CD14-positive monocyte (primary cell): ENCODE results near the gene KRT17. TPM values are rescaled to one million over a fixed set of nuclear protein-coding genes. Genes with fewer than 3 reads are reported as not detected.

ENCODE experiments used
- DNase-seq, 3 donors: peaks; one replicate each; pipeline ENCODE4 v3.0.0-alpha.2; 2011 to 2022
- H2AFZ ChIP-seq: 2 replicates; pipeline ENCODE4 v1.6.0; 2012; ENCODE audit warnings: mild to moderate bottlenecking, low read depth, low read length, inconsistent platforms; ENCODE audit not compliant: insufficient read depth, poor library complexity, severe bottlenecking
- H3K27ac ChIP-seq, 2 donors: 1 replicate in 1 of 2; 2 replicates in 1 of 2; pipeline ENCODE4 v1.5.1; 2012 to 2013; ENCODE audit warnings: low read length in 2 of 2, control low read depth in 1 of 2, inconsistent platforms in 1 of 2, low read depth in 1 of 2, mild to moderate bottlenecking in 1 of 2
- H3K27me3 ChIP-seq, 2 donors: one replicate each; pipeline versions ENCODE4 v1.6.0 to v1.6.1; 2011 to 2013; ENCODE audit warnings: low read length in 2 of 2; ENCODE audit not compliant: control insufficient read depth in 2 of 2, insufficient read depth in 2 of 2
- H3K36me3 ChIP-seq, 2 donors: replicated peaks in 1 of 2; 1 replicate in 1 of 2; 2 replicates in 1 of 2; pipeline versions ENCODE4 v1.5.1 to v1.6.1; 2012 to 2013; ENCODE audit warnings: low read length in 2 of 2, control low read depth in 1 of 2, inconsistent platforms in 1 of 2, mild to moderate bottlenecking in 1 of 2; ENCODE audit not compliant: insufficient read depth in 2 of 2, control insufficient read depth in 1 of 2
- H3K4me1 ChIP-seq, 2 donors: 1 replicate in 1 of 2; 2 replicates in 1 of 2; pipeline versions ENCODE4 v1.5.1 to v1.6.1; 2012 to 2013; ENCODE audit warnings: low read length in 2 of 2, control low read depth in 1 of 2, inconsistent platforms in 1 of 2, mild to moderate bottlenecking in 1 of 2, moderate library complexity in 1 of 2; ENCODE audit not compliant: insufficient read depth in 2 of 2, control insufficient read depth in 1 of 2
- H3K4me2 ChIP-seq: replicated peaks from 2 replicates; pipeline ENCODE3; 2012; ENCODE audit warnings: low read length, moderate library complexity, mild to moderate bottlenecking; ENCODE audit not compliant: poor library complexity, severe bottlenecking; ENCODE audit errors: extremely low read depth
- H3K4me3 ChIP-seq, 3 experiments: fragments of 200-600 bp in 1 of 3; sonication (generic) in 1 of 3; replicated peaks in 1 of 3; 1 replicate in 2 of 3; 2 replicates in 1 of 3; pipeline ENCODE4 v1.5.1; 2011 to 2013; ENCODE audit warnings: low read length in 3 of 3, mild to moderate bottlenecking in 3 of 3, control low read depth in 2 of 3, low read depth in 2 of 3, inconsistent platforms in 1 of 3, moderate library complexity in 1 of 3
- H3K79me2 ChIP-seq: 2 replicates; pipeline ENCODE4 v1.6.0; 2012; ENCODE audit warnings: mild to moderate bottlenecking, control low read depth, inconsistent platforms, low read length, moderate library complexity; ENCODE audit not compliant: insufficient read depth
- H3K9ac ChIP-seq: 2 replicates; pipeline ENCODE4 v1.6.0; 2017; ENCODE audit warnings: low read length, mild to moderate bottlenecking; ENCODE audit not compliant: insufficient read depth, poor library complexity, severe bottlenecking
- H3K9me3 ChIP-seq, 2 donors: replicated peaks in 1 of 2; 1 replicate in 1 of 2; 2 replicates in 1 of 2; pipeline versions ENCODE4 v1.5.1 to v1.6.1; 2012 to 2013; ENCODE audit warnings: low read length in 2 of 2, control low read depth in 1 of 2; ENCODE audit not compliant: control insufficient read depth in 1 of 2, insufficient read depth in 1 of 2
- H4K20me1 ChIP-seq: 2 replicates; pipeline ENCODE4 v1.6.0; 2012; ENCODE audit warnings: mild to moderate bottlenecking, low read length, control low read depth, moderate library complexity; ENCODE audit not compliant: insufficient read depth
- H3K27ac Mint-ChIP-seq, 7 donors: one replicate each; pipeline ENCODE4 v1.8.0; 2020; ENCODE audit warnings: mild to moderate bottlenecking in 7 of 7, mixed read lengths in 7 of 7, moderate library complexity in 6 of 7, inconsistent platforms in 2 of 7
- H3K27me3 Mint-ChIP-seq, 3 donors: one replicate each; pipeline ENCODE4 v1.8.0; 2021 to 2022; ENCODE audit warnings: low read depth in 3 of 3, mild to moderate bottlenecking in 3 of 3, mixed read lengths in 3 of 3, moderate library complexity in 3 of 3, inconsistent platforms in 1 of 3
- H3K36me3 Mint-ChIP-seq, 2 donors: one replicate each; pipeline ENCODE4 v1.8.0; 2020; ENCODE audit warnings: mixed read lengths in 2 of 2, inconsistent platforms in 1 of 2, mild to moderate bottlenecking in 1 of 2
- H3K4me1 Mint-ChIP-seq: one replicate; pipeline ENCODE4 v1.8.0; 2020; ENCODE audit warnings: mild to moderate bottlenecking, mixed read lengths
- H3K4me3 Mint-ChIP-seq, 2 donors: one replicate each; pipeline ENCODE4 v1.8.0; 2020; ENCODE audit warnings: mild to moderate bottlenecking in 2 of 2, mixed read lengths in 2 of 2, moderate library complexity in 1 of 2
- H3K9me3 Mint-ChIP-seq, 7 donors: one replicate each; pipeline ENCODE4 v1.8.0; 2020 to 2022; ENCODE audit warnings: mixed read lengths in 7 of 7, mild to moderate bottlenecking in 6 of 7, moderate library complexity in 6 of 7, inconsistent platforms in 2 of 7
- WGBS: methylation state at CpG from one replicate; pipeline ENCODE4 v1.1.5; 2013; ENCODE audit warnings: missing lambda C conversion rate; ENCODE audit not compliant: insufficient coverage; 5-methylcytosine and 5-hydroxymethylcytosine counted together
- intact Hi-C, 2 donors: fragments of 100-400 bp; cut with micrococcal nuclease; formaldehyde crosslinking; loops; one replicate each; pipeline versions ENCODE4 v1.15.0 to v1.15.1; 2023
- polyA plus RNA-seq, 3 donors: library from polyadenylated mRNA; depleted of rRNA in 1 of 3; unstranded in 2 of 3; stranded (reverse) in 1 of 3; fragments of 300-500 nt in 2 of 3; fragments of >200 nt in 1 of 3; fragmentation: Illumina TruSeq in 2 of 3; gene quantifications; 1 replicate in 2 of 3; 2 replicates in 1 of 3; pipeline ENCODE4 v1.2.3, GENCODE V29; 2012 to 2021
- TF ChIP-seq, protein P1 (sequence below): fragments of 200-600 bp; IDR thresholded peaks from one replicate; pipeline ENCODE4 v1.8.0; 2022; ENCODE audit warnings: antibody characterized with exemption, mild to moderate bottlenecking

Gene KRT17
- polyA plus RNA-seq, 3 donors, result 0.49 TPM; not detected in 2

- Histone ChIP-seq H3K27ac (no peak overlapping the region), H2AFZ (no peak overlapping the region), H3K4me2 (no peak overlapping the region), H3K79me2 (no peaks in the 10 kb centered on the region), H3K4me3 (no peak overlapping the region), H3K36me3 (no peaks in the 10 kb centered on the region), H4K20me1 (no peaks in the 10 kb centered on the region), H3K4me1 (peaks cover 4 to 7% of the 10 kb centered on the region in 2 donors), H3K9ac (no peak overlapping the region), H3K9me3 (no peaks in the 10 kb centered on the region), H3K27me3 (no peaks in the 10 kb centered on the region)
- Mint-ChIP-seq H3K4me1 (peaks cover 9% of the 10 kb centered on the region), H3K9me3 (no peaks in the 10 kb centered on the region), H3K27ac (no peak overlapping the region), H3K4me3 (no peak overlapping the region), H3K27me3 (peaks cover 0 to 4% (median 0%) of the 10 kb centered on the region in 3 donors), H3K36me3 (no peaks in the 10 kb centered on the region)
- intact Hi-C loops, result no loop called here
- no peak for DNase-seq
- 90% methylated on average over 2 of the region's 5 CpGs for WGBS
- TF ChIP-seq, protein P1, sequence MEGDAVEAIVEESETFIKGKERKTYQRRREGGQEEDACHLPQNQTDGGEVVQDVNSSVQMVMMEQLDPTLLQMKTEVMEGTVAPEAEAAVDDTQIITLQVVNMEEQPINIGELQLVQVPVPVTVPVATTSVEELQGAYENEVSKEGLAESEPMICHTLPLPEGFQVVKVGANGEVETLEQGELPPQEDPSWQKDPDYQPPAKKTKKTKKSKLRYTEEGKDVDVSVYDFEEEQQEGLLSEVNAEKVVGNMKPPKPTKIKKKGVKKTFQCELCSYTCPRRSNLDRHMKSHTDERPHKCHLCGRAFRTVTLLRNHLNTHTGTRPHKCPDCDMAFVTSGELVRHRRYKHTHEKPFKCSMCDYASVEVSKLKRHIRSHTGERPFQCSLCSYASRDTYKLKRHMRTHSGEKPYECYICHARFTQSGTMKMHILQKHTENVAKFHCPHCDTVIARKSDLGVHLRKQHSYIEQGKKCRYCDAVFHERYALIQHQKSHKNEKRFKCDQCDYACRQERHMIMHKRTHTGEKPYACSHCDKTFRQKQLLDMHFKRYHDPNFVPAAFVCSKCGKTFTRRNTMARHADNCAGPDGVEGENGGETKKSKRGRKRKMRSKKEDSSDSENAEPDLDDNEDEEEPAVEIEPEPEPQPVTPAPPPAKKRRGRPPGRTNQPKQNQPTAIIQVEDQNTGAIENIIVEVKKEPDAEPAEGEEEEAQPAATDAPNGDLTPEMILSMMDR, result no peak
These were observed 13.8 kb upstream of the KRT17 start for GRCh38 chr17:41638194-41638593.

GRCh38 chr17:41636652-41637051 is 12.3 kb upstream of the KRT17 start:
- H3K4me2 ChIP-seq, result no peak overlapping the region
- H3K4me1 Mint-ChIP-seq, result peaks cover 9% of the 10 kb centered on the region
- H4K20me1 ChIP-seq, result no peaks in the 10 kb centered on the region
- no peak overlapping the region for H3K27ac ChIP-seq
- intact Hi-C loops, result no loop called here
- DNase-seq, result no peak
- H3K79me2 ChIP-seq, result no peaks in the 10 kb centered on the region
- H3K27ac Mint-ChIP-seq, result no peak overlapping the region
- peaks cover 0 to 4% (median 0%) of the 10 kb centered on the region in 3 donors for H3K27me3 Mint-ChIP-seq
- H3K4me3 ChIP-seq, result no peak overlapping the region
- H2AFZ ChIP-seq, result no peak overlapping the region
- no peaks in the 10 kb centered on the region for H3K36me3 Mint-ChIP-seq
- H3K36me3 ChIP-seq, result no peaks in the 10 kb centered on the region
- no peak overlapping the region for H3K4me3 Mint-ChIP-seq
- TF ChIP-seq, protein P1, result no peak
- no peaks in the 10 kb centered on the region for H3K9me3 Mint-ChIP-seq
- no peak overlapping the region for H3K9ac ChIP-seq
- no peaks in the 10 kb centered on the region for H3K27me3 ChIP-seq
- WGBS, result 98% methylated on average over 8 of the region's 9 CpGs
- H3K4me1 ChIP-seq, result peaks cover 4 to 7% of the 10 kb centered on the region in 2 donors
- H3K9me3 ChIP-seq, result no peaks in the 10 kb centered on the region
